Stomach (tissue), 4 donors: ENCODE measurements around the gene COL18A1.

ENCODE experiments used
- EP300 ChIP-seq: sonication (generic); formaldehyde crosslinking; IDR thresholded peaks from one replicate; pipeline ENCODE4 v1.6.1; 2017; ENCODE audit warnings: antibody characterized with exemption
- POLR2A ChIP-seq, 4 donors: fragments of 450-650 bp; IDR thresholded peaks; one replicate each; pipeline ENCODE4 v1.6.1; 2016; ENCODE audit warnings: antibody characterized with exemption in 4 of 4, control low read depth in 2 of 4, mild to moderate bottlenecking in 1 of 4, moderate library complexity in 1 of 4
- TF ChIP-seq, protein P1 (sequence below), 7 experiments: fragments of 450-650 bp in 4 of 7; fragments of 200-600 bp in 3 of 7; sonication (generic) in 3 of 7; IDR thresholded peaks; one replicate each; pipeline ENCODE4 v1.5.1; 2016 to 2019; ENCODE audit warnings: antibody characterized with exemption in 7 of 7, control low read depth in 2 of 7, mild to moderate bottlenecking in 1 of 7

DNA sequence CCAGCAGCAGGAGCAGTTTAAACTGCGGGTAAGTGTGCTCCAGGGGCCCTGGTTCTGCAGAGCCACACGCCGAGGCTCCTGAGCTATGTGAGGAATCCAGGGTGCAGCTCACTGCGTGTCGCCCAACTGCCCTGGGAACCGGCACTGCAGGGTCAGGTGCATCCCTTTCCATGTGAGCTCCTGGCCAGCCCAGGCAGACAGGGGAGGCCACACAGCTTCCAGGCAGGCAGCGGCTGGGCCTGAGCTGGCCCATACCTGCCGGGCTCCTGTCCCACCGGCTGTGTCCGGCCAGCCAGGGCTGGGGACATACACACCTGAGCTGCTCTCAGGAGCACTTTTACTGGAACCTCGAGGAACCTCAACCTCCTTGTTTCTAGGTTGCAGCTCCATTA lies 18.6 kb upstream of the COL18A1 start:
- TF ChIP-seq, protein P1, sequence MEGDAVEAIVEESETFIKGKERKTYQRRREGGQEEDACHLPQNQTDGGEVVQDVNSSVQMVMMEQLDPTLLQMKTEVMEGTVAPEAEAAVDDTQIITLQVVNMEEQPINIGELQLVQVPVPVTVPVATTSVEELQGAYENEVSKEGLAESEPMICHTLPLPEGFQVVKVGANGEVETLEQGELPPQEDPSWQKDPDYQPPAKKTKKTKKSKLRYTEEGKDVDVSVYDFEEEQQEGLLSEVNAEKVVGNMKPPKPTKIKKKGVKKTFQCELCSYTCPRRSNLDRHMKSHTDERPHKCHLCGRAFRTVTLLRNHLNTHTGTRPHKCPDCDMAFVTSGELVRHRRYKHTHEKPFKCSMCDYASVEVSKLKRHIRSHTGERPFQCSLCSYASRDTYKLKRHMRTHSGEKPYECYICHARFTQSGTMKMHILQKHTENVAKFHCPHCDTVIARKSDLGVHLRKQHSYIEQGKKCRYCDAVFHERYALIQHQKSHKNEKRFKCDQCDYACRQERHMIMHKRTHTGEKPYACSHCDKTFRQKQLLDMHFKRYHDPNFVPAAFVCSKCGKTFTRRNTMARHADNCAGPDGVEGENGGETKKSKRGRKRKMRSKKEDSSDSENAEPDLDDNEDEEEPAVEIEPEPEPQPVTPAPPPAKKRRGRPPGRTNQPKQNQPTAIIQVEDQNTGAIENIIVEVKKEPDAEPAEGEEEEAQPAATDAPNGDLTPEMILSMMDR (IDR thresholded peaks at IDR 0.05), result no peak
- TF ChIP-seq POLR2A (IDR thresholded peaks at IDR 0.05) (no peak), EP300 (no peak)
